ENCODE data around the gene RIPPLY2.

GRCh38 chr6:83872386-83873118 is 19.4 kb downstream of the RIPPLY2 start:
- TF ChIP-seq CTCF (conservative IDR thresholded peaks at IDR 0.05; ENCODE audit: low read depth, low read length) (no peak), BHLHE40 (IDR thresholded peaks at IDR 0.05; ENCODE audit: low read depth, low read length) (no peak), FOS (IDR thresholded peaks at IDR 0.05; ENCODE audit: low read depth, low read length) (no peak), MXI1 (IDR thresholded peaks at IDR 0.05; ENCODE audit: borderline replicate concordance, low read depth, low read length) (no peak), RAD21 (IDR thresholded peaks at IDR 0.05; ENCODE audit: low read length) (no peak), POLR2A (IDR thresholded peaks at IDR 0.05; ENCODE audit: low read depth, low read length) (no peak), RFX5 (IDR thresholded peaks at IDR 0.05; ENCODE audit: low read depth, low read length) (no peak), MAZ (IDR thresholded peaks at IDR 0.05; ENCODE audit: borderline replicate concordance, low read depth, low read length) (no peak), CEBPB (IDR thresholded peaks at IDR 0.05; ENCODE audit: low read depth, low read length) (no peak), USF2 (IDR thresholded peaks at IDR 0.05; ENCODE audit: low read depth, low read length) (no peak)
